HG03521 (cell line): Measurements from ENCODE around the gene MZF1.
"Not testable (repeated sequence)": the region's sequence is repeated elsewhere in the genome, so short reads cannot be mapped to it uniquely, and the experiment has no call there.

Experiments used
- ATAC-seq: cut with Tn5 transposase; IDR thresholded peaks from one replicate; pipeline ENCODE4 v1.9.1; 2021; ENCODE audit warnings: mild to moderate bottlenecking, moderate library complexity; ENCODE audit not compliant: unreplicated experiment

MZF1 gene

GRCh38 chr19:58572818-58573657 is at the start of gene MZF1:
Gene MZF1 (minus strand): TSS chr19:58573335. CDS start chr19:58571389, 1,946 bp downstream.
- peak; percentile 51 for ATAC-seq

GRCh38 chr19:58607213-58607612 is 34.1 kb upstream of the MZF1 start:
- not testable (repeated sequence) for ATAC-seq

DNA sequence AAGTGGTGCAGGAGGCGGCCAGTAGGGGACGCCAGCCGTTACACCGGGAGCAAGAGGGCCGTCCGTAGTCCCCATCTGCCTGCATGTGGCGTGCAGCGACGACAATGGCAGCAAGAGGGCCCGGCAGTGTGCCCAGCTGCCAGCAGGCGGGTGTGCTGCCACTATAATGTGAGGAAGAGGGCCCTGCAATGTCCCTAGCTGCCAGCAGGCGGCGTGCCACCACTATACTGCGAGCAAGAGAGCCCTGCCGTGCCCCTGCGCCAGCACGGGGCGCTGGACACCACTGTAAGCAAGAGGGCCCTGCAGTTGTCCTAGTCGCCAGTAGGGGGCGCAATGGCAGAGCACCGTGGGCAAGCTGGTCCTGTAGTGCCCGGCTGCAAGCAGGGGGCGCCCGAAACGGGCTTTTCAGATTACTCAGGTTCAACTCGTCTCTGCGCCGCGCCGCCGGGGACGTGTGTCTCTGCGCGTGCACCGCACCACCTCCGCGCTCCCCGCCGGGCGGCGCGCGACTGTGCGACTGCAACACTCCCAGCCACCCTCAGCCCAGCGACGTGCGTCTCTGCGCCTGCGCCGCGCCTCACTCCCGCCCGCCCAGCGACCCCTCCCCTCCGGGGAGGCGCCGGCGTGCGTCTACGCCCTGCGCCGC is 33.2 kb upstream of the MZF1 start:
- not testable (repeated sequence) for ATAC-seq

GRCh38 chr19:58586133-58586765 is 13.1 kb upstream of the MZF1 start:
- ATAC-seq, result no peak

DNA sequence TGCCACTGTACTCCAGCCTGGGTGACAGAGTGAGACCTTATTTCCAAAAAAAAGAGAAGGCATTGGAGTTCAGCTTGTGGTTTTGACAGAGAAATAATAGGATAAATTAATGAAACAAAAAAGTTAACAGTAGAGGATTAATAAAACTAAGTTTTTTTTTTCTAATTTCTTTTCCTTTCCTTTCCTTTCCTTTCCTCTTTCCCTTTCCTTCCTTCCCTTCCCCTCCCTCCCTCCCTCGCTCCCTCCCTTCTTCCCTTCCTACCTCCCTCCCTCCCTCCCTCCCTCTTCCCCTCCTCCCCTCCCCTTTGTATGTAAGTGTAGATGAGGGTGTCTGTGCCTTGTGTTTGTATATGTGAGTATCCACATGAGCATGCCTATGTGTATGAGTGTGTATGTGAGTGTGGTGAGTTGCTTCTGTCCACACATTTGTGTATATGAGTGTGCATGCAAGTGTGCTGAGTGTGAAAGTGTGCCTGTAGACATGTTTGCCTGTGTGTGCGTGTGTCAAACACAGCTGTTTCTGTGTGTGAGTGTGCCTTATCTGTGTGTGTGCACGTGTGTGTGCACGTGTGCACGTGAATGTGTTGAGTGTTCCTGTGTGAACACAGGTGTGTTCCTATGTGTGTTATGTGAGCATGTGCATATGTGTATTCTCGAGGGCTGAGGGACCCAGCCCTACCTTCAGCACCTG is 12.5 kb upstream of the MZF1 start:
- ATAC-seq, result no peak

DNA sequence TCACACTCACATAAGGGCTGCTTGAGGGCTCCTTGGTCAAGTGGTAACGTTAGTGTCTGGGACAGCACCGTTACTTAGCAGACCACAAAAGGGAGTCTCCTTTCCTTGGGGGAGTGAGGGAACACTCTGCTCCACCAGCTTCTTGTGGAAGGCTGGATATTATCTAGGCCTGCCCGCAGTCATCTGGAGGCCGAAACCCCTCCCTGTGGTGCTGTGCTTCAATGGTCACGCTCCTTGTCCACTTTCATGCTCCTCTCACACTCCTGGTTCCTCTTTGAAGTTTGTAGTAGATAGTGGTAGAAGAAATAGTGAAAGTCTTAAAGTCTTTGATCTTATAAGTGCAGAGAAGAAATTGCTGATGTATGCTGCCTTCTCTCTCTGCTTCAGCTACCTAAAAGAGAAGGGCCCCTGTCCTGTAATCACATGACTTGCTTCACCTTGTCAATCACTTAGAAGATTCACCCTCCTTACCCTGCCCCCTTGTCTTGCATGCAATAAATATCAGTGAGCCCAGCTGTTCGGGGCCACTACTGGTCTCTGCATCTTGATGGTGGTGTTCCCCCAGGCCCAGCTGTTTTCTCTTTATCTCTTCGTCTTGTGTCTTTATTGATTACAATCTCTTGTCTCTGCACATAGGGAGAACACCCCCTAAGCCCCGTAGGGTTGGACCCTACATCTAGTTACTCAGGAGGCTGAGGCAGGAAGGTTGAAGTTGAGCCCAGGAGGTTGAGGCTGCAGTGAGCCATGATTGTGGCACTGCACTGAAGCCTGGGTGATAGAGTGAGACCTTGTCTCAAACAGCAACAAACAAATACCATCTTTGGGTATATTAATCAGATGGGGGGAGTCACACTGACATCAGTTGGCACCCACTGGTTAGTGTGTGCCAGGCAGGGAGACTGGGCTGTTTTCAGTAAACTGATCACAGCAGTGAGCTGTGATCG is 11.6 kb upstream of the MZF1 start:
- ATAC-seq, result no peak

DNA sequence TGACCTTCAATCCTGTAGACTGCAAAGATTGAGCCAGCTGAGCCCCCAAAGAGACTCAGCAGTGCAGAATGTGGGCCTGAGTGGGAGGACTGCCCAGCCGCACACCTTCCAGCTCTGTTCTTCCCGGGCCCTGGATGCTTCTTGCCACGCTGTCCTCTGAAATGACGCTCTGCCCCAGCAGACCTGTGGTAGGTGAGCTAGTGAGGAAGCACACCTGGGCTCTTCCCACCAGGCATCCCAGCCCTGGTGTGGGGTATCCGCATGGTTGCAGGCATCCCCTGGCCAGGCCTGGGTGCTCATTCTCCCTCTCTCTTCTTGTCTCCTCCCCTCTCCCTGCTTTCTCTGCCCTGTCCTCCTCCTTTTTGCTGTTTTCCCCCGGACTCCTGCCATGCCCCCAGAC is 9.8 kb upstream of the MZF1 start:
- no peak for ATAC-seq

- peak; percentile 57 for ATAC-seq
These were observed 8.3 kb upstream of the MZF1 start for GRCh38 chr19:58581227-58582141.

- no peak for ATAC-seq
These were observed 6.5 kb upstream of the MZF1 start for GRCh38 chr19:58579473-58580142.

GRCh38 chr19:58578012-58578925 is 5.1 kb upstream of the MZF1 start:
- no peak for ATAC-seq

GRCh38 chr19:58577581-58577980 is 4.4 kb upstream of the MZF1 start:
- not testable (repeated sequence) for ATAC-seq

DNA sequence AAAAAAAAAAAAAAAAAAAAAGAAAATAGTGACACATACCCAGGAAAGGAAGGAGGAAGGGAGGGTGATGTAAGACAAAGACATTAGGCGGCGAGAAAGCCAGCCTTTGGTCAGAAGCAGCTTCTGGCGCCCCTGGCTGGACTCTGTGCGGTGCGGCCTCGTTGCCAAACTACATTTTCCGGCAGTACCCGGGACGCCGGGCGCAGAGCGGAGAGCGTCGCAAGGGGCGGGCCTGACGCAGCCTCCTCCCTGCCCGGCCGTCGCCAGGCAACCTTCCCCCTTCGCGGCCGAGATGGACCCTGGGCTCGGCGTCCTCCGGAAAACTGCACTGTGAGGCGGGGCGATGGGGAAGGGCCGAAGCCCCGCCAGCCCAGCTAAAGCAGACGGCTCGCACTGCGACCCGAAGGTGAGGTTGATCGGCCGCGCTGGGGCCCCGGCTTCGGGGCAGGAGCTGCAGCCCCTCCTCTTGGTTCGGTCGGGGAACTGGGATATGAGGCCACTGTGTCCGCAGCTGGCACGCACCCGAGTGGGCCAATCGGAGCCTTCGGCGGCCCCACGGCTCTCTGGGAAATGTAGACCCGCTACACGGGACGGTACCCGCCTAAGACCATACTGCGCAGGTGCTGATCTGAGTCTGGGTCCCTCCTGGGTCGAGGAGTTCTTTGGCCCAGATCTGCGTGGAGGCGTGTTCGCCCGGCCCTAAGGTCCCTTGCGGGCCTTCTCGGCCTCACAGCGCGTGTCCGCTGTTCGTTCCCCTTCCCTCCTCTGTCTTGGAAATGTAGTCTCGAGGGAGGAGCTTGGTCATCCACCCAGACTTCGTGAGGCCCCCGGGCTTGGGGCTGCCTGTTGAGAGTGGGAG is 2.3 kb upstream of the MZF1 start:
- ATAC-seq, result peak; percentile 24

- no peak for ATAC-seq
These were observed 576 bp upstream of the MZF1 start for GRCh38 chr19:58573658-58574164.

DNA sequence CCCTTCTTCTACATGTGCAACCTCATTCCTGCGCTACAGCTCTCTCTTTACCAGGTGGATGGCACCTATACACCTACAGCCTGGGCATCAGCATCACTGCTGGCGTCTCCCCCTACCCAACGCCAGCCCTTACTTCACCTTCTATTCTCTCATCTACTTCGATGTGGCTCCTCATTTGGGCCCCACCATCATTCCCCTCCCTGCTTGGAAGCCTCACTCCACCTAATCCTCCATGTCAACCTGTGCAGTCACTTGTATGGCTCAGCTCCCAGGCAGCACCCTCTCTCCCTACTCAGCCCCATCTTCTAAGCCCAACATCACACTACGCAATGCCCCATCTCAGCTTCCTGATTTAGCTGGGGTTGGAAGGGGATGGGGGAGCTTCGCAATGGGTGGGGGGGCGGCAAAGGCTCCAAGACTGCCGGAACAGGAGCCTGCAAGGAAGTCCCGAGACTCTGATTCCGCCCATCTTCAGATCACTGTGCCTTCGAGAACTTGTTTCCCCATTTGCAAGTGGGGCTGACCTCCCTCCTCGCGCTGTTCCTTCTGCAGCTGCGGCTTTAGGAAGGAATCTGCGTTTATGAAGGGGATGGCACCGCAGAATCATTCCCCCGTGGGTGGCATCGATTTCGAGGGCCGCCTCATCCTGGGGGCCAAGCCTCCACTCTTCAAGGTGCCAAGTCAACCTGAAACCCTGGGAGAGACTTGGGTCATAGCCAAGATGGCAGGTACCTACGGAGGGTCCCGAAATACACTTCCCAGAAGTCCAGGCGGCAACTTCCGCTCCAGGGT is 913 bp downstream of the MZF1 start:
- no peak for ATAC-seq

DNA sequence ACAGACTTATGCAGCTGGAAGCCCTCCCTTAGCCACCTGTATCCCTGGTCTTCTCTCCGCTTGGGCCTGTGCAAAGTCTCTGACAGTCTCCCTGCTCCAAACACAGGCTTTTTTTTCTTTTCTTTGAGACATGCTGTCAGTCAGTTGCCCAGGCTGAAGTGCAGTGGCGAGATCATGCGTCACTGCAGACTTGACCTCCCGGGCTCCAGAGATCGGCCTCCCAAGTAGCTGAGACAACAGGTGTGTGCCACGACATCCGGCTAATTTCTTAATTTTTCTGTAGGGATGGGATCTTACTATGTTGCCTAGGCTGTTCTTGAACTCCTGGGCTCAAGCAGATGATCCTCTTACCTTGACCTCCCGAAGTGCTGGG is 1.6 kb downstream of the MZF1 start:
- ATAC-seq, result no peak
